Measurements from ENCODE around the gene ZNF618.

Gene ZNF618

DNA sequence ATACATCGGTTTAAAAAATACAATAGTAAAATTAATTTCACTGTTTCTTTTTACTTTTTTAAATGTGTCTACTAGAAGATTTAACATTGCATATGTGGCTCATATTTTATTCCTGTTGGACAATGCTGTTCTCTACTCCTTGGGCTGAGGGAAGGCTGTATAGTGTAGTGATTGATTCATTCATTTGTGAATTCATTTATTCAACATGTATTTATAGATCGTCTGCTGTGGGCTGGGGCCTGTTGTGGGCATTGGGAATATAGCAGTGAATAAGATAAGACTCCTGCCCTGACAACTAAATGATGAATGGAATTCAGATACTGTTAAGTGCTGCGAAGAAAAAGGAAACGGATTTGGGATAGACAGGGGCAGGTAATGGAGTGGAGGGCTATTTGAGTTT, 55.7 kb downstream of the ZNF618 start:
- H3K9me3 ChIP-seq (ENCODE audit: control extremely low read depth in 1 of 5, control insufficient read depth in 4 of 5, insufficient read depth in 2 of 5, low read depth in 1 of 5, low read length in 4 of 5), result peaks cover 5 to 27% (median 16%) of the 10 kb centered on the region in 5 experiments
- POLR2A ChIA-PET, result no interaction called here
- no peak overlapping the region for H3K27ac ChIP-seq (ENCODE audit: insufficient read depth in 1 of 2, low read depth in 1 of 2, low read length in 2 of 2, poor library complexity in 1 of 2, severe bottlenecking in 2 of 2)
- H3K4me3 ChIP-seq (ENCODE audit: control insufficient read depth in 1 of 7, extremely low read depth in 1 of 7, insufficient read depth in 4 of 7, low read depth in 2 of 7, low read length in 6 of 7), result no peak overlapping the region
- no peaks in the 10 kb centered on the region for H3K4me1 ChIP-seq (ENCODE audit: control extremely low read depth in 1 of 4, control insufficient read depth in 4 of 4, insufficient read depth in 4 of 4, low read length in 3 of 4)
- 100% methylated on average over 2 of the region's 4 CpGs for WGBS (ENCODE audit: insufficient coverage)
- CTCF ChIA-PET, result no interaction called here
- H3K27me3 ChIP-seq (replicated peaks in 2 of 5; ENCODE audit: control insufficient read depth in 4 of 5, insufficient read depth in 5 of 5, low read length in 4 of 5), result no peaks in the 10 kb centered on the region
- peaks cover 0 to 8% (median 3%) of the 10 kb centered on the region in 4 experiments for H3K36me3 ChIP-seq (ENCODE audit: control insufficient read depth in 4 of 4, insufficient read depth in 4 of 4, low read length in 3 of 4)
- DNase-seq, result no peak

DNA sequence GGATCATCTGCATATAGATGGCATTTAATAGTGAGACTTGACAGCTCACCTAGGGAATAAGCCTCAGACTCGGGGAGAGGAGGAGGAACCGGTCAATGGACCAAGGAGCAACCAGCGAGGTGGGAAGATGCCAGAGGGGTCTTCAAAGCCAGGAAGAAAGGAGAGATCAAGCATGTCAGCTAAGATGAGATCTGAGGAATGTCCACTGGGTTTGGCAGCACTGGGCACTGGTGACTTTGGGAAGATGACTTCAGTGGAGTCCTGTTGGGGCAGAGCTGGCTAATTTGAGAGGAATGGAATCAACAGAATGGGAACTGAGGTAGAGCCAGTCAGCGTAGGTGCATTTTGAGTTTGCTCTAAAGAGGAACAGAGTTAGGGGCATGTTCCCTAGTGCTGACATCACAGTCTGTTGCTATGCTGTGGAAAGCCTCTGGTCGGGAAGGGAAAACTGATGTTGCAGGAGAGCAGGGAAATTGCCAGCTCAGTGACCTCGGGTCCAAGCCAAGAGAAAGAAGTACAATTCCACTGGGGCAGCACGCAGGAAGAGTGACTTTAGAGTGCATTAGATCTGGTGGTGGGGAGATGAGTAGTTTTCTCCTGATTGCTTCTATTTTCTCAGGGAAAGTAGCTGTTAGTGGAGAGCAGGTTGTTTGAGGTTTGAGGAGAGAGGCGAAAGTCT, 56.9 kb downstream of the ZNF618 start:
- Histone ChIP-seq H3K36me3 (ENCODE audit: control insufficient read depth in 4 of 4, insufficient read depth in 4 of 4, low read length in 3 of 4) (peaks cover 0 to 5% (median 2%) of the 10 kb centered on the region in 4 experiments), H3K4me3 (ENCODE audit: control insufficient read depth in 1 of 7, extremely low read depth in 1 of 7, insufficient read depth in 4 of 7, low read depth in 2 of 7, low read length in 6 of 7) (no peak overlapping the region), H3K4me1 (ENCODE audit: control extremely low read depth in 1 of 4, control insufficient read depth in 4 of 4, insufficient read depth in 4 of 4, low read length in 3 of 4) (peaks cover 0 to 5% (median 0%) of the 10 kb centered on the region in 4 experiments), H3K27ac (ENCODE audit: insufficient read depth in 1 of 2, low read depth in 1 of 2, low read length in 2 of 2, poor library complexity in 1 of 2, severe bottlenecking in 2 of 2) (no peak overlapping the region), H3K27me3 (replicated peaks in 2 of 5; ENCODE audit: control insufficient read depth in 4 of 5, insufficient read depth in 5 of 5, low read length in 4 of 5) (no peaks in the 10 kb centered on the region), H3K9me3 (ENCODE audit: control extremely low read depth in 1 of 5, control insufficient read depth in 4 of 5, insufficient read depth in 2 of 5, low read depth in 1 of 5, low read length in 4 of 5) (peaks cover 0 to 15% (median 10%) of the 10 kb centered on the region in 5 experiments)
- CTCF ChIA-PET, result no interaction called here
- 95% methylated on average over 7 of the region's 8 CpGs for WGBS (ENCODE audit: insufficient coverage)
- no peak for DNase-seq
- POLR2A ChIA-PET, result no interaction called here

DNA sequence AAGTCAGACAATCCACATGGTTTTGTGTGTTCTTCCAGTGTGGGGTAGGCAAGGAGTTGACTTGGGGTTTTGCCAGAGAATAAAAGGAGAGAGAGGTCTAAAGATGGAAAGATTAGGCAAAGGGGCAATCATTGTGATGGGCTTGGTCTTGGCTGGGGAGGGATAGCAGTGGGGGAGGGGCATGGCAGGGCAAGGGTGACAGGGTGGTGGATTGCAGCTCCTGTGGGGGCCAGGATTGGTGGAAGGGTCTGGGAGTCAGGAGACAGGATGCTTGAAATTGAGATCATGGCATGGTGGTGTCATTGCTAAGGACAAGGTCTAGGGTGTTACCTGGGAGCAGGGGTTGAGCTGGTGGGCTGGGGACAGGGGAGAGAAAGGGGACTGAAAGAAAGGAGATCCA, 57.6 kb downstream of the ZNF618 start:
- DNase-seq, result no peak
- Histone ChIP-seq H3K4me1 (ENCODE audit: control extremely low read depth in 1 of 4, control insufficient read depth in 4 of 4, insufficient read depth in 4 of 4, low read length in 3 of 4) (peaks cover 0 to 5% (median 0%) of the 10 kb centered on the region in 4 experiments), H3K9me3 (ENCODE audit: control extremely low read depth in 1 of 5, control insufficient read depth in 4 of 5, insufficient read depth in 2 of 5, low read depth in 1 of 5, low read length in 4 of 5) (peaks cover 0 to 9% (median 6%) of the 10 kb centered on the region in 5 experiments), H3K4me3 (ENCODE audit: control insufficient read depth in 1 of 7, extremely low read depth in 1 of 7, insufficient read depth in 4 of 7, low read depth in 2 of 7, low read length in 6 of 7) (no peak overlapping the region), H3K27ac (ENCODE audit: insufficient read depth in 1 of 2, low read depth in 1 of 2, low read length in 2 of 2, poor library complexity in 1 of 2, severe bottlenecking in 2 of 2) (no peak overlapping the region), H3K27me3 (replicated peaks in 2 of 5; ENCODE audit: control insufficient read depth in 4 of 5, insufficient read depth in 5 of 5, low read length in 4 of 5) (no peaks in the 10 kb centered on the region), H3K36me3 (ENCODE audit: control insufficient read depth in 4 of 4, insufficient read depth in 4 of 4, low read length in 3 of 4) (peaks cover 0 to 5% (median 2%) of the 10 kb centered on the region in 4 experiments)
- ChIA-PET CTCF (no interaction called here), POLR2A (no interaction called here)

DNA sequence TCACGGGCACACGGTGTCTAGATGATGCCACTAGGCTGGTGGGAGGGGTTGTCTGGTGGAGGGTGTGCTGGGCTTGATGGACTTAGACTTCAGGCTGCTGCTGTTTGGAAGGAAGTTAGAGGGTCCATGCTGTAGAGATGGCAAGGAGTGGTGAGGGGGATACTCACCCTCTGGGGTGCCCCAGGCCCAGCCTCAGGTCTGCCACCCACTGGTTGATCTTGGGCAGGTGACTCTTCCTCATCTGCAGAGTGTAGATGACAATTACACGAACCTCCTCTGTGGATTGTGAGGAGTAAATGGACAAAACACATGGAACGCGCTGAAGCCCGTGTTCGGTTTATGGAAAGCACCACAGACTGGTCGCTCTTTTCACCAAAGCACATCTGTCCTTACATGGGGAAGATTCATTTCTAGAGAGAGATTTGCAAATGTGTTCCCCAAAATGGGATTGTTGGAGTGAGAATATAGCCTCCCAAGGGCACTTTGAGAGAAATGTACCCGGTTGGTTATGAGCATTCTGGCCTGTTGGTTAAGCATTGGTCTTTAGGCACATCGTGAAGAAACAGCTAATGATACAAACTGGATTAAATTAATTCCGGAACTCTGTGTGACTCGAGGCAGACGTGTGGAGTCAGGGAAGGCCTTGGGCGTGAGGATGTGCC, 58.2 kb downstream of the ZNF618 start:
- Histone ChIP-seq H3K36me3 (ENCODE audit: control insufficient read depth in 4 of 4, insufficient read depth in 4 of 4, low read length in 3 of 4) (no peaks in the 10 kb centered on the region), H3K27me3 (replicated peaks in 2 of 5; ENCODE audit: control insufficient read depth in 4 of 5, insufficient read depth in 5 of 5, low read length in 4 of 5) (no peaks in the 10 kb centered on the region), H3K4me1 (ENCODE audit: control extremely low read depth in 1 of 4, control insufficient read depth in 4 of 4, insufficient read depth in 4 of 4, low read length in 3 of 4) (peaks cover 0 to 5% (median 0%) of the 10 kb centered on the region in 4 experiments), H3K4me3 (ENCODE audit: control insufficient read depth in 1 of 7, extremely low read depth in 1 of 7, insufficient read depth in 4 of 7, low read depth in 2 of 7, low read length in 6 of 7) (no peak overlapping the region), H3K27ac (ENCODE audit: insufficient read depth in 1 of 2, low read depth in 1 of 2, low read length in 2 of 2, poor library complexity in 1 of 2, severe bottlenecking in 2 of 2) (no peak overlapping the region), H3K9me3 (ENCODE audit: control extremely low read depth in 1 of 5, control insufficient read depth in 4 of 5, insufficient read depth in 2 of 5, low read depth in 1 of 5, low read length in 4 of 5) (peaks cover 0 to 3% (median 0%) of the 10 kb centered on the region in 5 experiments)
- ChIA-PET CTCF (no interaction called here), POLR2A (no interaction called here)
- DNase-seq, result no peak
- 94% methylated on average over 9 of the region's 14 CpGs for WGBS (ENCODE audit: insufficient coverage)

DNA sequence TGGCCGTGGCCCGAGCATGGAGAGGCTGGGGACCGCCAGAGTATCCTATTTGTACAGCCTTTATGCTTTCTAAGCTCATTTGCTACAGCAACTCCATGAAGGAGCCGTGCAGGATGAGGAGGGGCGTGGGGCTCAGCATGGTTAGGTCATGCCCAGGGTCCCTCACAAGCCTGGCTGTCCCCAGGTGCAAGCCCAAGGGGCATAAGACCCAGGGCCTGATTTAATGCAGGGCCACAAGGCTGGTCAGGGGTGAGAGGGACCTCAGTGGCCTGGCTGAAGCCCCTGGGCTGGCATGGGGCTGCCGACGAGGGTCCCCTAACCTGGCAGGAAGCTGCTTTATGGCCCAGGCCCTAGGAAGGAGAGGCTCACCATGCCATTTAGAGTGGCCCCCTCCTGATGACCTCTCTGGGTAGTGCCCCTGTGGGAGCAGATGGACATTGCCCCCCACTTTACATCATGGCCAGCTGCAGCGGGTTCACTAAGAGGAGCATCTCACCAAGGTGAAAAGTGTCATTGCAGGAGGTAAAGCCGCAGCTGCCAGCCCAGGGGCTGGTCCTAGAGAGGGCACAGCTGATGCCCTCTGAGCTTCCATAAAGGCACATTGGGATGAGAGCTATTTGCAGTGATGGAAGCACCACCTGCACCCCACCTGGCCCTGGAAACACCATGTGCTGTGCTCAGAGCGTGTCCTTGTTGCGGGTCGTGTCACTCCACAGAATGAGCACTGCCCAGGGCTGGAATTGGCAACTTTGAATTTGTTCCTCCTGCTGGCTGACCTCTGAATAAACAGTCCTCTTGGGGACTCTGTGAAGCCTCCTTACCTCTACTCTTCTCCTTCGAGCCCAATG, 58.9 kb downstream of the ZNF618 start:
- CTCF ChIA-PET, result no interaction called here
- H3K9me3 ChIP-seq (ENCODE audit: control extremely low read depth in 1 of 5, control insufficient read depth in 4 of 5, insufficient read depth in 2 of 5, low read depth in 1 of 5, low read length in 4 of 5), result no peaks in the 10 kb centered on the region
- H3K36me3 ChIP-seq (ENCODE audit: control insufficient read depth in 4 of 4, insufficient read depth in 4 of 4, low read length in 3 of 4), result no peaks in the 10 kb centered on the region
- POLR2A ChIA-PET, result no interaction called here
- no peak overlapping the region for H3K4me3 ChIP-seq (ENCODE audit: control insufficient read depth in 1 of 7, extremely low read depth in 1 of 7, insufficient read depth in 4 of 7, low read depth in 2 of 7, low read length in 6 of 7)
- H3K27ac ChIP-seq (ENCODE audit: insufficient read depth in 1 of 2, low read depth in 1 of 2, low read length in 2 of 2, poor library complexity in 1 of 2, severe bottlenecking in 2 of 2), result no peak overlapping the region
- no peak for DNase-seq
- WGBS (ENCODE audit: insufficient coverage), result 99% methylated on average over 12 of the region's 13 CpGs
- no peaks in the 10 kb centered on the region for H3K27me3 ChIP-seq (replicated peaks in 2 of 5; ENCODE audit: control insufficient read depth in 4 of 5, insufficient read depth in 5 of 5, low read length in 4 of 5)
- peaks cover 0 to 5% (median 0%) of the 10 kb centered on the region in 4 experiments for H3K4me1 ChIP-seq (ENCODE audit: control extremely low read depth in 1 of 4, control insufficient read depth in 4 of 4, insufficient read depth in 4 of 4, low read length in 3 of 4)

DNA sequence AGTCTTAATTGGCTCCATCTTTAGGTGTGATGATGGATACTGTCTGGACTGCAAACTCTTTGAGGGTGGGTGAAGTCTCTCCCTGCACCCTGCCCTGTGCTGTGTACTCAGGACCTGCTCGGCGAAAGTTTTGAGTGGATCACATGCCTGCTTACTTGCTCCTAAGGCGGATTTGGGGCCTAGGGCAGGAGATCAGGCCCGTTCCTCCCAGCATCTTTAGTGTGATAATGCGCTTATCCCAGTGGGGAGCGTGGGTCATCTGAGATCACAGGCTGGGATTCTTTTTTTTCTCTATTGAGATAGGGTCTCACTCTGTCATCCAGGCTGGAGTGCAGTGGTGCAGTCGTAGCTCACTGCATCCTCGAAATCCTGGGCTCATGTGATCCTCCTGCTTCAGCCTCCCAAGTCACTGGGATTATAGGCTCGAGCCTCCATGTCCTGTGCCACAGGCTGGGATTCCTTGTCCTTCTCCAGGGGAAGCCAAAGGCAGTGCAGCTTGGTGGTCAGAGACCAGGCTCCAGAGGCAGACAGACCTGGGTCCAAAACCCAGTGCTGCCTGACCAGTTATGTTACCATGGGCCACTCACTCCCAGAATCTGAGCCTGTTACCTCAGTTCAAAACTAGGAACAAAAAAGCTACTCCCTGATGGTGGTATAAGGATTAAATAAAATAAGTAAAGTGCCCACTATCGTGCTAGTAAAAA, 59.7 kb downstream of the ZNF618 start:
- no peak overlapping the region for H3K27ac ChIP-seq (ENCODE audit: insufficient read depth in 1 of 2, low read depth in 1 of 2, low read length in 2 of 2, poor library complexity in 1 of 2, severe bottlenecking in 2 of 2)
- no peak for DNase-seq
- H3K4me3 ChIP-seq (ENCODE audit: control insufficient read depth in 1 of 7, extremely low read depth in 1 of 7, insufficient read depth in 4 of 7, low read depth in 2 of 7, low read length in 6 of 7), result no peak overlapping the region
- peaks cover 0 to 2% (median 0%) of the 10 kb centered on the region in 5 experiments for H3K9me3 ChIP-seq (ENCODE audit: control extremely low read depth in 1 of 5, control insufficient read depth in 4 of 5, insufficient read depth in 2 of 5, low read depth in 1 of 5, low read length in 4 of 5)
- ChIA-PET CTCF (interaction anchor here (0.9 kb wide), 1 partner anchor 27 kb away, joined by 4 read pairs; no protein-coding TSS in a partner anchor), POLR2A (no interaction called here)
- 98% methylated on average over 10 of the region's 10 CpGs for WGBS (ENCODE audit: insufficient coverage)
- H3K27me3 ChIP-seq (replicated peaks in 2 of 5; ENCODE audit: control insufficient read depth in 4 of 5, insufficient read depth in 5 of 5, low read length in 4 of 5), result no peaks in the 10 kb centered on the region
- no peaks in the 10 kb centered on the region for H3K36me3 ChIP-seq (ENCODE audit: control insufficient read depth in 4 of 4, insufficient read depth in 4 of 4, low read length in 3 of 4)
- peaks cover 0 to 5% (median 0%) of the 10 kb centered on the region in 4 experiments for H3K4me1 ChIP-seq (ENCODE audit: control extremely low read depth in 1 of 4, control insufficient read depth in 4 of 4, insufficient read depth in 4 of 4, low read length in 3 of 4)
